ENCODE measurements around the gene KDM7A. TPM values are rescaled to one million over a fixed set of nuclear protein-coding genes. Genes with fewer than 3 reads are reported as not detected.

The KDM7A gene
- total RNA-seq, 2 experiments from 2014 or later: 3.3 TPM

DNA sequence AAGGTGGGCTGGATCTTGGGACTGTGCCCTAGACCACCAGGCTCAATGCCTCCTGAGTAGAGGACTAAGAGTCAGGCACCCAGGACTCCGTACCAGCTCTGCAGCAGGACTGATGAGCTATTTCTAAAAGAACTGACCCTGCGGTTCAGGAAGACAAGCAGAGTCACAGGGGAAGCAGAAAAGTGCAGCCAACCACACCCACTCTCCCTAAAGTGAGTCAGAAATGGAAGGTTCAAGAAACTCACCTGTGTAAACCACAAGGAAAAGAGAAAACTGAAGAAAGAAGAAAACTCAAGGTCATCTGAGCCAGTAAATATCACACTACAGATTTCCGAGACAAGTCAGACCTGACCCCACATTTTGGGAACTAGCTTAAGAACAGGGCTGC is 116.5 kb downstream of the KDM7A start:
- TF ChIP-seq CTCF (conservative IDR thresholded peaks at IDR 0.05; ENCODE audit: low read length) (no peak), EZH2phosphoT487 (IDR thresholded peaks at IDR 0.05; ENCODE audit: borderline replicate concordance, low read depth, low read length) (no peak)
- POLR2A ChIA-PET: interaction anchor here (0.6 kb wide), 1 partner anchor 382 kb away, joined by 3 read pairs; no protein-coding TSS in a partner anchor
- no TSS peak for BruUV-seq (replicated peaks)
- Histone ChIP-seq H3K36me3 (ENCODE audit: insufficient read depth, low read length) (no peaks in the 10 kb centered on the region), H2AFZ (ENCODE audit: low read length) (no peak overlapping the region), H3K4me1 (ENCODE audit: insufficient read depth, low read length, poor library complexity, severe bottlenecking) (peaks cover 7% of the 10 kb centered on the region), H3K4me3 (ENCODE audit: low read depth, low read length, poor library complexity, severe bottlenecking) (no peak overlapping the region), H3K79me2 (ENCODE audit: insufficient read depth, low read depth, low read length) (no peaks in the 10 kb centered on the region), H4K20me1 (ENCODE audit: insufficient read depth, low read length) (no peaks in the 10 kb centered on the region), H3K9me3 (ENCODE audit: low read length) (no peaks in the 10 kb centered on the region), H3K27ac (ENCODE audit: low read depth, low read length, poor library complexity, severe bottlenecking) (no peak overlapping the region), H3K9me2 (ENCODE audit: insufficient read depth, low read length) (no peaks in the 10 kb centered on the region), H3K4me2 (ENCODE audit: low read length) (no peak overlapping the region)
- DNase-seq (ENCODE audit: low spot score): no peak
- CTCF ChIA-PET (ENCODE audit: unreplicated experiment): no interaction called here
- intact Hi-C loops (cut with micrococcal nuclease; ENCODE audit: unreplicated experiment): no loop called here

- no peaks in the 10 kb centered on the region for H3K9me3 ChIP-seq (ENCODE audit: low read length)
- no peak overlapping the region for H3K4me3 ChIP-seq (ENCODE audit: low read depth, low read length, poor library complexity, severe bottlenecking)
- DNase-seq (ENCODE audit: low spot score): no peak
- ChIA-PET CTCF (ENCODE audit: unreplicated experiment) (no interaction called here), POLR2A (no interaction called here)
- no peak overlapping the region for H2AFZ ChIP-seq (ENCODE audit: low read length)
- no peaks in the 10 kb centered on the region for H3K79me2 ChIP-seq (ENCODE audit: insufficient read depth, low read depth, low read length)
- intact Hi-C loops (cut with micrococcal nuclease; ENCODE audit: unreplicated experiment): no loop called here
- TF ChIP-seq EZH2phosphoT487 (IDR thresholded peaks at IDR 0.05; ENCODE audit: borderline replicate concordance, low read depth, low read length) (no peak), CTCF (conservative IDR thresholded peaks at IDR 0.05; ENCODE audit: low read length) (no peak)
- H3K4me2 ChIP-seq (ENCODE audit: low read length): no peak overlapping the region
- H3K9me2 ChIP-seq (ENCODE audit: insufficient read depth, low read length): no peaks in the 10 kb centered on the region
- no peaks in the 10 kb centered on the region for H4K20me1 ChIP-seq (ENCODE audit: insufficient read depth, low read length)
- BruUV-seq (replicated peaks): no TSS peak
- no peak overlapping the region for H3K27ac ChIP-seq (ENCODE audit: low read depth, low read length, poor library complexity, severe bottlenecking)
- H3K4me1 ChIP-seq (ENCODE audit: insufficient read depth, low read length, poor library complexity, severe bottlenecking): peaks cover 7% of the 10 kb centered on the region
- no peaks in the 10 kb centered on the region for H3K36me3 ChIP-seq (ENCODE audit: insufficient read depth, low read length)
These were observed 117.2 kb downstream of the KDM7A start for GRCh38 chr7:140059273-140060242.

DNA sequence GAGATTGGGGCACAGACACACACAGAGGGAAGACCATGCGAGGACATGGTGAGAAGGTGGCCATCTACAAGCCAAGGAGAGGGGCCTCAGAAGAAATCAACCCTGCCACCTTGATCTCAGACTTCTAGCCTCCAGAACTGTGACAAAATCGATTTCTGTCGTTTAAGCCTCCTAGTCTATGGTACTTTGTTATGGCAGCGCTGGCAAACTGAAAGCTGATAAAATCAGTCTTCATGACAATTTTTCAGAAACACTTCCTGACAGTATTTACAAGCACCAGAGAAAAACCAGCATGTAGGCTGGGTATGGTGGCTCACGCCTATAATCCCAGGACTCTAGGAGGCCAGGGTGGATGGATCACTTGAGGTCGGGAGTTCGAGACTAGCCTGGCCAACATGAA is 118.3 kb downstream of the KDM7A start:
- H3K4me2 ChIP-seq (ENCODE audit: low read length): no peak overlapping the region

More for the DNA sequence above, 118.3 kb downstream of the KDM7A start:
- no peak for TF ChIP-seq CTCF (conservative IDR thresholded peaks at IDR 0.05; ENCODE audit: low read length)
- TF ChIP-seq EZH2phosphoT487 (IDR thresholded peaks at IDR 0.05; ENCODE audit: borderline replicate concordance, low read depth, low read length): no peak
- H3K9me3 ChIP-seq (ENCODE audit: low read length): no peaks in the 10 kb centered on the region
- intact Hi-C loops (cut with micrococcal nuclease; ENCODE audit: unreplicated experiment): no loop called here
- no peak overlapping the region for H3K4me3 ChIP-seq (ENCODE audit: low read depth, low read length, poor library complexity, severe bottlenecking)
- no peaks in the 10 kb centered on the region for H4K20me1 ChIP-seq (ENCODE audit: insufficient read depth, low read length)
- no peaks in the 10 kb centered on the region for H3K9me2 ChIP-seq (ENCODE audit: insufficient read depth, low read length)
- no peaks in the 10 kb centered on the region for H3K79me2 ChIP-seq (ENCODE audit: insufficient read depth, low read depth, low read length)
- no peak for DNase-seq (ENCODE audit: low spot score)
- H2AFZ ChIP-seq (ENCODE audit: low read length): no peak overlapping the region
- ChIA-PET CTCF (ENCODE audit: unreplicated experiment) (no interaction called here), POLR2A (no interaction called here)
- no peaks in the 10 kb centered on the region for H3K36me3 ChIP-seq (ENCODE audit: insufficient read depth, low read length)
- BruUV-seq (replicated peaks): no TSS peak
- H3K27ac ChIP-seq (ENCODE audit: low read depth, low read length, poor library complexity, severe bottlenecking): no peak overlapping the region
- H3K4me1 ChIP-seq (ENCODE audit: insufficient read depth, low read length, poor library complexity, severe bottlenecking): peaks cover 7% of the 10 kb centered on the region

All from OCI-LY7 (cell line).